H1 (cell line): Measurements from ENCODE around the gene OCLN. TPM values are rescaled to one million over a fixed set of nuclear protein-coding genes. Genes with fewer than 3 reads are reported as not detected.
"Not testable (repeated sequence)": the region's sequence is repeated elsewhere in the genome, so short reads cannot be mapped to it uniquely, and the experiment has no call there.

ENCODE experiments used
- CTCF ChIA-PET: fragments of 300-600 bp; sonication (Branson Sonifier 250); formaldehyde crosslinking; loops from one replicate; lab custom pipeline; 2021; ENCODE audit not compliant: partially characterized antibody; lab: Charles Lee
- POLR2A ChIA-PET: fragments of 300-600 bp; sonication (Branson Sonifier 250); formaldehyde crosslinking; loops from one replicate; lab custom pipeline; 2021; ENCODE audit warnings: inconsistent platforms; ENCODE audit not compliant: partially characterized antibody; lab: Charles Lee
- DNase-seq, 2 experiments: peaks; one replicate each; pipeline versions ENCODE4 v3.0.0 to v3.0.0-alpha.2; 2010 to 2022; ENCODE audit warnings: low spot score in 2 of 2, low read depth in 1 of 2, mixed read lengths in 1 of 2
- FAIRE-seq: peaks from 2 replicates; lab custom pipeline; 2011; peaks lifted over from hg19 to GRCh38; lab: Jason Lieb, UNC
- H2AFZ ChIP-seq: 2 replicates; pipeline ENCODE4 v1.8.1; 2012; ENCODE audit warnings: low read length, inconsistent platforms
- H2AK5ac ChIP-seq: 2 replicates; pipeline ENCODE4 v1.6.1; 2013; ENCODE audit warnings: low read depth, low read length
- H2BK120ac ChIP-seq: replicated peaks from 2 replicates; pipeline ENCODE3; 2013; ENCODE audit warnings: low read depth, low read length, inconsistent platforms
- H2BK12ac ChIP-seq: 2 replicates; pipeline ENCODE4 v1.6.1; 2013; ENCODE audit warnings: low read depth, low read length
- H2BK15ac ChIP-seq: 2 replicates; pipeline ENCODE4 v1.6.1; 2013; ENCODE audit warnings: low read length
- H2BK20ac ChIP-seq: 2 replicates; pipeline ENCODE4 v1.6.1; 2013; ENCODE audit warnings: low read length
- H2BK5ac ChIP-seq: 2 replicates; pipeline ENCODE4 v1.6.1; 2013; ENCODE audit warnings: low read depth, low read length
- H3K14ac ChIP-seq: 2 replicates; pipeline ENCODE4 v1.6.1; 2013; ENCODE audit warnings: inconsistent platforms; ENCODE audit not compliant: insufficient read length
- H3K18ac ChIP-seq: 2 replicates; pipeline ENCODE4 v1.6.1; 2013; ENCODE audit warnings: low read length; ENCODE audit errors: extremely low read depth
- H3K23ac ChIP-seq: 2 replicates; pipeline ENCODE4 v1.6.1; 2013; ENCODE audit warnings: inconsistent platforms; ENCODE audit not compliant: insufficient read length
- H3K23me2 ChIP-seq: 2 replicates; pipeline ENCODE4 v1.6.1; 2013; ENCODE audit warnings: low read depth, low read length
- H3K27ac ChIP-seq: 2 replicates; pipeline ENCODE4 v1.6.1; 2011; ENCODE audit warnings: low read depth, low read length, inconsistent platforms
- H3K27me3 ChIP-seq, 4 experiments: replicated peaks in 1 of 4; 1 replicate in 1 of 4; 2 replicates in 3 of 4; pipeline versions ENCODE4 v1.6.1 to v1.8.1; 2011 to 2013; ENCODE audit warnings: low read length in 3 of 4, mild to moderate bottlenecking in 3 of 4, inconsistent platforms in 2 of 4, mixed read lengths in 2 of 4, moderate library complexity in 1 of 4; ENCODE audit not compliant: control insufficient read depth in 3 of 4, insufficient read depth in 3 of 4; ENCODE audit errors: extremely low read depth in 1 of 4
- H3K36me3 ChIP-seq, 4 experiments: 2 replicates each; pipeline versions ENCODE4 v1.6.1 to v1.8.1; 2011 to 2013; ENCODE audit warnings: mild to moderate bottlenecking in 4 of 4, low read length in 3 of 4, moderate library complexity in 2 of 4, control low read depth in 1 of 4, inconsistent platforms in 1 of 4; ENCODE audit not compliant: insufficient read depth in 4 of 4, control insufficient read depth in 2 of 4
- H3K4ac ChIP-seq: replicated peaks from 2 replicates; pipeline ENCODE3; 2013; ENCODE audit warnings: low read length, low read depth, mixed read lengths, inconsistent platforms; ENCODE audit not compliant: insufficient read length
- H3K4me1 ChIP-seq, 4 experiments: replicated peaks in 1 of 4; 1 replicate in 1 of 4; 2 replicates in 3 of 4; pipeline versions ENCODE4 v1.6.1 to v1.8.1; 2011 to 2013; ENCODE audit warnings: low read length in 3 of 4, inconsistent platforms in 2 of 4, mixed read lengths in 1 of 4; ENCODE audit not compliant: insufficient read depth in 4 of 4, control insufficient read depth in 3 of 4
- H3K4me2 ChIP-seq, 2 experiments: 2 replicates each; pipeline versions ENCODE4 v1.6.1 to v1.8.1; 2011 to 2013; ENCODE audit warnings: low read depth in 2 of 2, low read length in 2 of 2, control low read depth in 1 of 2, inconsistent platforms in 1 of 2, mild to moderate bottlenecking in 1 of 2; ENCODE audit not compliant: insufficient read depth in 1 of 2
- H3K4me3 ChIP-seq, 4 experiments: fragments of 200-600, 300-600 bp in 1 of 4; sonication (generic), shearing (Covaris generic), sonication (Bioruptor Twin) in 1 of 4; 2 replicates each; pipeline versions ENCODE4 v1.5.1 to v1.8.1; 2011 to 2016; ENCODE audit warnings: low read length in 4 of 4, low read depth in 3 of 4, control low read depth in 2 of 4, inconsistent platforms in 2 of 4, mild to moderate bottlenecking in 2 of 4, mixed read lengths in 1 of 4, moderate library complexity in 1 of 4; ENCODE audit not compliant: insufficient read depth in 2 of 4; ENCODE audit errors: extremely low read depth in 1 of 4
- H3K56ac ChIP-seq: replicated peaks from 2 replicates; pipeline ENCODE3; 2013; ENCODE audit warnings: low read depth, mild to moderate bottlenecking, mixed read lengths, low read length, inconsistent platforms; ENCODE audit not compliant: insufficient read length
- H3K79me1 ChIP-seq: 2 replicates; pipeline ENCODE4 v1.6.1; 2013; ENCODE audit warnings: low read depth, low read length, control low read depth
- H3K79me2 ChIP-seq, 2 experiments: 2 replicates each; pipeline versions ENCODE4 v1.6.1 to v1.8.1; 2012 to 2013; ENCODE audit warnings: low read length in 2 of 2, mild to moderate bottlenecking in 2 of 2, inconsistent platforms in 1 of 2; ENCODE audit not compliant: insufficient read depth in 2 of 2, control insufficient read depth in 1 of 2
- H3K9ac ChIP-seq, 4 experiments: replicated peaks in 1 of 4; 1 replicate in 1 of 4; 2 replicates in 3 of 4; pipeline versions ENCODE4 v1.6.1 to v1.8.1; 2011 to 2013; ENCODE audit warnings: low read depth in 3 of 4, low read length in 3 of 4, control low read depth in 2 of 4, mild to moderate bottlenecking in 2 of 4, moderate library complexity in 2 of 4, inconsistent platforms in 1 of 4; ENCODE audit errors: extremely low read depth in 1 of 4
- H3K9me3 ChIP-seq, 2 experiments: 2 replicates each; pipeline versions ENCODE4 v1.6.1 to v1.8.1; 2012 to 2013; ENCODE audit warnings: mild to moderate bottlenecking in 2 of 2, moderate library complexity in 2 of 2, control low read depth in 1 of 2, inconsistent platforms in 1 of 2, low read depth in 1 of 2, low read length in 1 of 2, mixed read lengths in 1 of 2; ENCODE audit not compliant: insufficient read depth in 2 of 2
- H4K20me1 ChIP-seq, 2 experiments: replicated peaks in 1 of 2; 2 replicates each; pipeline versions ENCODE3 to v1.8.1; 2011 to 2013; ENCODE audit warnings: inconsistent platforms in 2 of 2, low read length in 2 of 2, mild to moderate bottlenecking in 1 of 2; ENCODE audit not compliant: insufficient read depth in 2 of 2, control insufficient read depth in 1 of 2
- H4K5ac ChIP-seq: 2 replicates; pipeline ENCODE4 v1.6.1; 2013; ENCODE audit warnings: low read length, low read depth, mixed read lengths, inconsistent platforms; ENCODE audit not compliant: insufficient read length
- H4K8ac ChIP-seq: 2 replicates; pipeline ENCODE4 v1.8.0; 2013; ENCODE audit warnings: mild to moderate bottlenecking, moderate library complexity, low read length, inconsistent platforms; ENCODE audit not compliant: insufficient read depth; ENCODE audit errors: extremely low read depth
- H4K91ac ChIP-seq: replicated peaks from 2 replicates; pipeline ENCODE3; 2013; ENCODE audit warnings: low read length, mixed read lengths, inconsistent platforms; ENCODE audit not compliant: insufficient read length
- WGBS, 2 experiments: shearing (Covaris generic) in 1 of 2; methylation state at CpG; one replicate each; pipeline versions ENCODE4 v1.1.6 to v1.1.7; 2013 to 2015; ENCODE audit warnings: low lambda C conversion rate in 2 of 2, mixed read lengths in 2 of 2, inconsistent platforms in 1 of 2, low coverage in 1 of 2, missing lambda C conversion rate in 1 of 2; ENCODE audit not compliant: insufficient replicate concordance in 2 of 2, insufficient coverage in 1 of 2, insufficient read length in 1 of 2; ENCODE audit errors: extremely low coverage in 1 of 2, missing lambda C conversion rate in 1 of 2; 5-methylcytosine and 5-hydroxymethylcytosine counted together
- polyA plus RNA-seq, 7 experiments: library from polyadenylated mRNA; depleted of rRNA in 3 of 7; stranded (reverse) in 5 of 7; unstranded in 2 of 7; fragments of >200 nt in 5 of 7; fragments of 200-250 nt in 2 of 7; gene quantifications; 1 replicate in 5 of 7; 2 replicates in 1 of 7; 4 replicates in 1 of 7; pipeline versions ENCODE4 v1.2.1 to v1.2.3, GENCODE V29; 2011 to 2013; ENCODE audit warnings: missing spikeins in 2 of 7, mixed read lengths in 2 of 7
- total RNA-seq: library from RNA; stranded (reverse); fragmentation: NEBNext Ultra II Directional; extraction: Animal tissue kit (Norgen Biotek cat#: 25700); gene quantifications from 2 replicates; pipeline ENCODE4 v1.2.1, GENCODE V29; 2021

The OCLN gene
- total and polyA plus RNA-seq, 2 of the 8 experiments (the other 6 are each of a cell fraction or from before 2014, with no cell fraction given) = 27.9 to 85.5 TPM

GRCh38 chr5:69453487-69453886 is 39.1 kb upstream of the OCLN start:
- DNase-seq, FAIRE-seq, POLR2A ChIA-PET: not testable (repeated sequence)

More at GRCh38 chr5:69453487-69453886, 39.1 kb upstream of the OCLN start:
- 88% methylated on average over 3 of the region's 3 CpGs; no CpG with 5 or more reads in 1 of the 2 experiments for WGBS, 2 experiments
- not testable (repeated sequence) for H3K27ac ChIP-seq, H3K4ac ChIP-seq, H2BK15ac ChIP-seq, H3K36me3 ChIP-seq, H2AK5ac ChIP-seq, H3K23me2 ChIP-seq, H3K56ac ChIP-seq, H3K9me3 ChIP-seq, H3K23ac ChIP-seq, H2AFZ ChIP-seq, H3K9ac ChIP-seq, H4K5ac ChIP-seq, H2BK20ac ChIP-seq, H3K79me2 ChIP-seq, H3K4me2 ChIP-seq, H3K27me3 ChIP-seq, H3K18ac ChIP-seq, H3K14ac ChIP-seq, H4K20me1 ChIP-seq, H2BK120ac ChIP-seq, H3K4me1 ChIP-seq, H3K4me3 ChIP-seq, H3K79me1 ChIP-seq, H4K8ac ChIP-seq, H2BK5ac ChIP-seq, H4K91ac ChIP-seq, H2BK12ac ChIP-seq
- CTCF ChIA-PET = interaction anchor here (1.2 kb wide), 1 partner anchor 28 kb away, joined by 3 read pairs; no protein-coding TSS in a partner anchor
